Measurements from ENCODE around the gene ADNP.

ADNP gene

GRCh38 chr20:50845566-50846215 lies 85.5 kb downstream of the ADNP start:
- H3K9ac ChIP-seq (ENCODE audit: low read depth, low read length, poor library complexity, severe bottlenecking), result no peak overlapping the region
- no peaks in the 10 kb centered on the region for H3K79me2 ChIP-seq (ENCODE audit: insufficient read depth, low read length)
- TF ChIP-seq EZH2phosphoT487 (IDR thresholded peaks at IDR 0.05; ENCODE audit: borderline replicate concordance) (no peak), CTCF (conservative IDR thresholded peaks at IDR 0.05; ENCODE audit: low read length) (no peak)
- no peak overlapping the region for H2AFZ ChIP-seq (ENCODE audit: low read length)
- peaks cover 1% of the 10 kb centered on the region for H3K4me1 ChIP-seq (ENCODE audit: insufficient read depth, low read length, poor library complexity, severe bottlenecking)
- no peak overlapping the region for H3K4me2 ChIP-seq (ENCODE audit: low read depth, low read length, poor library complexity, severe bottlenecking)
- no peak overlapping the region for H3K4me3 ChIP-seq (ENCODE audit: low read length, poor library complexity, severe bottlenecking)
- H3K27me3 ChIP-seq (ENCODE audit: insufficient read depth, low read length, poor library complexity, severe bottlenecking), result no peaks in the 10 kb centered on the region
- H3K9me3 ChIP-seq (ENCODE audit: insufficient read depth, low read depth, low read length), result no peaks in the 10 kb centered on the region
- H3K9me2 ChIP-seq (replicated peaks; ENCODE audit: low read depth, low read length), result no peaks in the 10 kb centered on the region
- no peaks in the 10 kb centered on the region for H3F3A ChIP-seq (ENCODE audit: low read depth)
- H4K20me1 ChIP-seq (ENCODE audit: insufficient read depth, low read length, poor library complexity, severe bottlenecking), result no peaks in the 10 kb centered on the region
- H3K36me3 ChIP-seq (ENCODE audit: insufficient read depth, low read length), result no peaks in the 10 kb centered on the region

- no peaks in the 10 kb centered on the region for H3K79me2 ChIP-seq (ENCODE audit: insufficient read depth, low read length)
- no peak overlapping the region for H3K4me3 ChIP-seq (ENCODE audit: low read length, poor library complexity, severe bottlenecking)
- H4K20me1 ChIP-seq (ENCODE audit: insufficient read depth, low read length, poor library complexity, severe bottlenecking), result no peaks in the 10 kb centered on the region
- TF ChIP-seq EZH2phosphoT487 (IDR thresholded peaks at IDR 0.05; ENCODE audit: borderline replicate concordance) (no peak), CTCF (conservative IDR thresholded peaks at IDR 0.05; ENCODE audit: low read length) (no peak)
- no peaks in the 10 kb centered on the region for H3K9me2 ChIP-seq (replicated peaks; ENCODE audit: low read depth, low read length)
- no peak overlapping the region for H3K4me2 ChIP-seq (ENCODE audit: low read depth, low read length, poor library complexity, severe bottlenecking)
- H3K27me3 ChIP-seq (ENCODE audit: insufficient read depth, low read length, poor library complexity, severe bottlenecking), result no peaks in the 10 kb centered on the region
- no peak overlapping the region for H2AFZ ChIP-seq (ENCODE audit: low read length)
- no peaks in the 10 kb centered on the region for H3K36me3 ChIP-seq (ENCODE audit: insufficient read depth, low read length)
- H3K9ac ChIP-seq (ENCODE audit: low read depth, low read length, poor library complexity, severe bottlenecking), result no peak overlapping the region
- H3K4me1 ChIP-seq (ENCODE audit: insufficient read depth, low read length, poor library complexity, severe bottlenecking), result no peaks in the 10 kb centered on the region
- H3F3A ChIP-seq (ENCODE audit: low read depth), result no peaks in the 10 kb centered on the region
- no peaks in the 10 kb centered on the region for H3K9me3 ChIP-seq (ENCODE audit: insufficient read depth, low read depth, low read length)
Observed at GRCh38 chr20:50844430-50845100, 86.7 kb downstream of the ADNP start.

GRCh38 chr20:50843331-50844276 lies 87.6 kb downstream of the ADNP start:
- H3F3A ChIP-seq (ENCODE audit: low read depth), result no peaks in the 10 kb centered on the region
- H3K9ac ChIP-seq (ENCODE audit: low read depth, low read length, poor library complexity, severe bottlenecking), result no peak overlapping the region
- TF ChIP-seq EZH2phosphoT487 (IDR thresholded peaks at IDR 0.05; ENCODE audit: borderline replicate concordance) (no peak), CTCF (conservative IDR thresholded peaks at IDR 0.05; ENCODE audit: low read length) (no peak)
- H3K36me3 ChIP-seq (ENCODE audit: insufficient read depth, low read length), result no peaks in the 10 kb centered on the region
- no peaks in the 10 kb centered on the region for H3K27me3 ChIP-seq (ENCODE audit: insufficient read depth, low read length, poor library complexity, severe bottlenecking)
- no peaks in the 10 kb centered on the region for H3K9me2 ChIP-seq (replicated peaks; ENCODE audit: low read depth, low read length)
- no peaks in the 10 kb centered on the region for H3K79me2 ChIP-seq (ENCODE audit: insufficient read depth, low read length)
- no peaks in the 10 kb centered on the region for H3K4me1 ChIP-seq (ENCODE audit: insufficient read depth, low read length, poor library complexity, severe bottlenecking)
- H2AFZ ChIP-seq (ENCODE audit: low read length), result no peak overlapping the region
- H3K9me3 ChIP-seq (ENCODE audit: insufficient read depth, low read depth, low read length), result no peaks in the 10 kb centered on the region
- H3K4me2 ChIP-seq (ENCODE audit: low read depth, low read length, poor library complexity, severe bottlenecking), result no peak overlapping the region
- H4K20me1 ChIP-seq (ENCODE audit: insufficient read depth, low read length, poor library complexity, severe bottlenecking), result no peaks in the 10 kb centered on the region
- no peak overlapping the region for H3K4me3 ChIP-seq (ENCODE audit: low read length, poor library complexity, severe bottlenecking)

Measured in Loucy (cell line).